Erythroblast (primary cell): ENCODE data around the gene OLFM1.

ENCODE experiments used
- GATA1 ChIP-seq: IDR thresholded peaks from 2 replicates; pipeline ENCODE4 v1.6.1; 2011; ENCODE audit warnings: low read depth, mild to moderate bottlenecking, control low read depth, low read length, moderate library complexity
- POLR2A ChIP-seq: IDR thresholded peaks from 2 replicates; pipeline ENCODE4 v1.6.1; 2011; ENCODE audit warnings: mild to moderate bottlenecking, low read length

- TF ChIP-seq POLR2A: no peak
- TF ChIP-seq GATA1: no peak
Measured at GRCh38 chr9:135154050-135154615, 66.7 kb downstream of the OLFM1 start.
